ENCODE measurements around the gene ARHGAP26. TPM values are rescaled to one million over a fixed set of nuclear protein-coding genes. Genes with fewer than 3 reads are reported as not detected.
A peak's percentile ranks its signal among the peaks of the same experiment; 100 is the strongest.

The ARHGAP26 gene
- total RNA-seq, 1 donor: 7.6 TPM

- Histone ChIP-seq H3K4me1 (ENCODE audit: insufficient read depth, low read length) (peaks cover 18% of the 10 kb centered on the region), H3K27ac (ENCODE audit: low read depth, low read length) (no peak overlapping the region), H3K36me3 (ENCODE audit: insufficient read depth, low read length) (no peaks in the 10 kb centered on the region), H2AFZ (ENCODE audit: low read length) (no peak overlapping the region), H3K4me3 (ENCODE audit: insufficient read depth, low read length) (no peak overlapping the region), H3K9me3 (ENCODE audit: low read depth, low read length) (no peaks in the 10 kb centered on the region), H4K20me1 (ENCODE audit: insufficient read depth, low read length) (no peaks in the 10 kb centered on the region), H3K79me2 (ENCODE audit: insufficient read depth, low read length) (no peaks in the 10 kb centered on the region), H3K27me3 (ENCODE audit: insufficient read depth, low read length) (no peaks in the 10 kb centered on the region), H3K4me2 (ENCODE audit: insufficient read depth, low read length) (no peak overlapping the region)
- DNase-seq (ENCODE audit: insufficient read length, low spot score, missing footprints): no peak
- no peak for TF ChIP-seq CTCF (IDR thresholded peaks at IDR 0.05; ENCODE audit: extremely low read depth, low read depth, low read length)
These were observed 132.2 kb downstream of the ARHGAP26 start for GRCh38 chr5:142902186-142902965.

- TF ChIP-seq CTCF (IDR thresholded peaks at IDR 0.05; ENCODE audit: extremely low read depth, low read depth, low read length): no peak
- Histone ChIP-seq H3K9me3 (ENCODE audit: low read depth, low read length) (no peaks in the 10 kb centered on the region), H3K27ac (ENCODE audit: low read depth, low read length) (no peak overlapping the region), H3K79me2 (ENCODE audit: insufficient read depth, low read length) (no peaks in the 10 kb centered on the region), H2AFZ (ENCODE audit: low read length) (no peak overlapping the region), H3K4me1 (ENCODE audit: insufficient read depth, low read length) (peaks cover 18% of the 10 kb centered on the region), H3K27me3 (ENCODE audit: insufficient read depth, low read length) (no peaks in the 10 kb centered on the region), H4K20me1 (ENCODE audit: insufficient read depth, low read length) (no peaks in the 10 kb centered on the region), H3K36me3 (ENCODE audit: insufficient read depth, low read length) (no peaks in the 10 kb centered on the region), H3K4me3 (ENCODE audit: insufficient read depth, low read length) (no peak overlapping the region), H3K4me2 (ENCODE audit: insufficient read depth, low read length) (no peak overlapping the region)
- DNase-seq (ENCODE audit: insufficient read length, low spot score, missing footprints): no peak
These were observed 134.2 kb downstream of the ARHGAP26 start for GRCh38 chr5:142904416-142904815.

GRCh38 chr5:142905348-142905747 lies 135.2 kb downstream of the ARHGAP26 start:
- Histone ChIP-seq H3K27me3 (ENCODE audit: insufficient read depth, low read length) (no peaks in the 10 kb centered on the region), H3K36me3 (ENCODE audit: insufficient read depth, low read length) (no peaks in the 10 kb centered on the region), H3K27ac (ENCODE audit: low read depth, low read length) (no peak overlapping the region), H3K4me3 (ENCODE audit: insufficient read depth, low read length) (no peak overlapping the region), H3K9me3 (ENCODE audit: low read depth, low read length) (no peaks in the 10 kb centered on the region), H2AFZ (ENCODE audit: low read length) (no peak overlapping the region), H3K4me1 (ENCODE audit: insufficient read depth, low read length) (peaks cover 18% of the 10 kb centered on the region), H3K79me2 (ENCODE audit: insufficient read depth, low read length) (no peaks in the 10 kb centered on the region), H4K20me1 (ENCODE audit: insufficient read depth, low read length) (no peaks in the 10 kb centered on the region), H3K4me2 (ENCODE audit: insufficient read depth, low read length) (no peak overlapping the region)
- no peak for DNase-seq (ENCODE audit: insufficient read length, low spot score, missing footprints)
- TF ChIP-seq CTCF (IDR thresholded peaks at IDR 0.05; ENCODE audit: extremely low read depth, low read depth, low read length): no peak

- Histone ChIP-seq H4K20me1 (ENCODE audit: insufficient read depth, low read length) (no peaks in the 10 kb centered on the region), H3K4me3 (ENCODE audit: insufficient read depth, low read length) (peak overlapping the region; percentile 25), H3K9me3 (ENCODE audit: low read depth, low read length) (no peaks in the 10 kb centered on the region), H3K4me1 (ENCODE audit: insufficient read depth, low read length) (peaks cover 8% of the 10 kb centered on the region), H3K79me2 (ENCODE audit: insufficient read depth, low read length) (no peaks in the 10 kb centered on the region), H3K36me3 (ENCODE audit: insufficient read depth, low read length) (no peaks in the 10 kb centered on the region), H2AFZ (ENCODE audit: low read length) (peak overlapping the region; percentile 44), H3K27ac (ENCODE audit: low read depth, low read length) (peak overlapping the region; percentile 8), H3K4me2 (ENCODE audit: insufficient read depth, low read length) (peak overlapping the region; percentile 48), H3K27me3 (ENCODE audit: insufficient read depth, low read length) (no peaks in the 10 kb centered on the region)
- no peak for DNase-seq (ENCODE audit: insufficient read length, low spot score, missing footprints)
- no peak for TF ChIP-seq CTCF (IDR thresholded peaks at IDR 0.05; ENCODE audit: extremely low read depth, low read depth, low read length)
These were observed 136.9 kb downstream of the ARHGAP26 start for GRCh38 chr5:142906863-142907671.
